GM12878 (cell line): ENCODE data around the gene HMSD. TPM values are rescaled to one million over a fixed set of nuclear protein-coding genes. Genes with fewer than 3 reads are reported as not detected.

Experiments
- BCL11A ChIP-seq: IDR thresholded peaks from 2 replicates; pipeline ENCODE4 v1.6.1; 2011; ENCODE audit warnings: low read depth, low read length
- CBFB ChIP-seq: IDR thresholded peaks from 2 replicates; pipeline ENCODE4 v1.6.1; 2016; ENCODE audit warnings: antibody characterized with exemption, low read depth
- CREB1 ChIP-seq: IDR thresholded peaks from 2 replicates; pipeline ENCODE4 v1.6.1; 2012; ENCODE audit warnings: low read depth, mild to moderate bottlenecking, inconsistent platforms
- CTCF ChIP-seq, 3 experiments: IDR thresholded peaks in 2 of 3; conservative IDR thresholded peaks in 1 of 3; 2 replicates each; pipeline ENCODE4 v1.5.1; 2011; ENCODE audit warnings: low read depth in 3 of 3, low read length in 3 of 3, mild to moderate bottlenecking in 3 of 3, control low read depth in 2 of 3, moderate library complexity in 2 of 3, inconsistent platforms in 1 of 3, mixed read lengths in 1 of 3; ENCODE audit not compliant: control insufficient read depth in 2 of 3, insufficient read depth in 1 of 3; ENCODE audit errors: extremely low read depth in 1 of 3
- EGR1 ChIP-seq, 2 experiments: IDR thresholded peaks; 1 replicate in 1 of 2; 2 replicates in 1 of 2; pipeline ENCODE4 v1.6.1; 2011 to 2012; ENCODE audit warnings: low read depth in 2 of 2, low read length in 2 of 2, borderline replicate concordance in 1 of 2, mild to moderate bottlenecking in 1 of 2, moderate library complexity in 1 of 2
- GATAD2B ChIP-seq: fragments of 450-650 bp; conservative IDR thresholded peaks from 2 replicates; pipeline ENCODE4 v1.6.1; 2017; ENCODE audit warnings: low read depth, mild to moderate bottlenecking, moderate library complexity
- HDGF ChIP-seq: fragments of 450-650 bp; IDR thresholded peaks from 2 replicates; pipeline ENCODE4 v1.6.1; 2016; ENCODE audit warnings: antibody characterized with exemption
- IRF3 ChIP-seq: fragments of 450-650 bp; IDR thresholded peaks from 2 replicates; pipeline ENCODE4 v1.6.1; 2014; ENCODE audit warnings: mild to moderate bottlenecking
- IRF4 ChIP-seq: IDR thresholded peaks from 2 replicates; pipeline ENCODE4 v1.6.1; 2011; ENCODE audit warnings: low read depth, low read length
- MEF2A ChIP-seq: IDR thresholded peaks from 2 replicates; pipeline ENCODE4 v1.6.1; 2011; ENCODE audit warnings: low read depth, mild to moderate bottlenecking, low read length, moderate library complexity; ENCODE audit not compliant: insufficient read depth
- MLLT1 ChIP-seq: fragments of 450-650 bp; IDR thresholded peaks from 2 replicates; pipeline ENCODE4 v1.6.1; 2016; ENCODE audit warnings: mild to moderate bottlenecking
- MYC ChIP-seq: IDR thresholded peaks from 2 replicates; pipeline ENCODE4 v1.6.1; 2011; ENCODE audit warnings: mild to moderate bottlenecking, low read length, moderate library complexity, inconsistent platforms; ENCODE audit not compliant: insufficient read depth, insufficient replicate concordance, insufficient read length, severe bottlenecking
- NR2C1 ChIP-seq: fragments of 450-650 bp; IDR thresholded peaks from 2 replicates; pipeline ENCODE4 v1.6.1; 2017; ENCODE audit warnings: antibody characterized with exemption, mild to moderate bottlenecking, moderate library complexity
- PML ChIP-seq: IDR thresholded peaks from 2 replicates; pipeline ENCODE4 v1.6.1; 2012; ENCODE audit warnings: low read length, inconsistent platforms
- RAD21 ChIP-seq: IDR thresholded peaks from 2 replicates; pipeline ENCODE4 v1.6.1; 2011; ENCODE audit warnings: mild to moderate bottlenecking, low read depth, low read length, moderate library complexity; ENCODE audit not compliant: insufficient read depth
- SIX5 ChIP-seq: IDR thresholded peaks from 2 replicates; pipeline ENCODE4 v1.6.1; 2011; ENCODE audit warnings: mild to moderate bottlenecking, low read depth, low read length, moderate library complexity; ENCODE audit not compliant: severe bottlenecking
- SMC3 ChIP-seq: IDR thresholded peaks from 2 replicates; pipeline ENCODE4 v1.6.1; 2011; ENCODE audit warnings: low read length, improper control_type of control experiment, borderline replicate concordance
- SPI1 ChIP-seq: IDR thresholded peaks from 2 replicates; pipeline ENCODE4 v1.6.1; 2011; ENCODE audit warnings: low read depth, mild to moderate bottlenecking, low read length, moderate library complexity, borderline replicate concordance; ENCODE audit not compliant: insufficient read depth
- TCF12 ChIP-seq: IDR thresholded peaks from 2 replicates; pipeline ENCODE4 v1.6.1; 2011; ENCODE audit warnings: low read depth, mild to moderate bottlenecking, low read length
- YY1 ChIP-seq: IDR thresholded peaks from 2 replicates; pipeline ENCODE4 v1.6.1; 2011; ENCODE audit warnings: low read depth, mild to moderate bottlenecking, low read length
- ZNF592 ChIP-seq: fragments of 450-650 bp; IDR thresholded peaks from 2 replicates; pipeline ENCODE4 v1.6.1; 2017; ENCODE audit warnings: mild to moderate bottlenecking, moderate library complexity
- polyA plus RNA-seq, 11 experiments: library from polyadenylated mRNA; depleted of rRNA in 4 of 11; unstranded in 6 of 11; stranded (reverse) in 5 of 11; fragments of >200 nt; fragmentation: Nextera tagmentation in 4 of 11; fragmentation: Illumina TruSeq in 1 of 11; extraction: Ambion mirVana in 4 of 11; extraction: Trizol in 1 of 11; gene quantifications; 1 replicate in 1 of 11; 2 replicates in 10 of 11; pipeline versions ENCODE4 v1.2.1 to v1.2.3, GENCODE V29; 2011 to 2016; ENCODE audit warnings: inconsistent platforms in 2 of 11, missing spikeins in 2 of 11, low read depth in 1 of 11
- total RNA-seq, 4 experiments: library from RNA; depleted of rRNA in 3 of 4; stranded (reverse); fragments of >200 nt in 3 of 4; fragmentation: Illumina TruSeq in 1 of 4; extraction: Trizol in 1 of 4; gene quantifications; 2 replicates each; pipeline versions ENCODE4 v1.2.1 to v1.2.3, GENCODE V29; 2013 to 2021

HMSD gene
- total and polyA plus RNA-seq, 10 of the 15 experiments (the other 5 are each of a cell fraction or from before 2014, with no cell fraction given): 11.7 to 83.9 (median 37.8) TPM

- 0 out of 3 replicates have a peak, but pooled peaks of 1 of the 2 experiments have one; percentile 10 for TF ChIP-seq EGR1 (IDR thresholded peaks at IDR 0.05; ENCODE audit: borderline replicate concordance in 1 of 2, low read depth in 2 of 2, low read length in 2 of 2)
- TF ChIP-seq YY1: peak; percentile 75
- peak; percentile 80 to 91 (median 83) for TF ChIP-seq CTCF (IDR thresholded peaks at IDR 0.05 in 2 of 3, conservative IDR thresholded peaks at IDR 0.05 in 1 of 3; ENCODE audit: control insufficient read depth in 2 of 3, extremely low read depth in 1 of 3, insufficient read depth in 1 of 3, low read depth in 3 of 3, low read length in 3 of 3)
- no peak for TF ChIP-seq MYC
- peak; percentile 48; the same call in 1 of the 2 replicates for TF ChIP-seq GATAD2B
- peak; percentile 22; the same call in 1 of the 2 replicates for TF ChIP-seq ZNF592
- TF ChIP-seq RAD21: peak; percentile 94
- TF ChIP-seq CBFB: peak; percentile 43; the same call in 1 of the 2 replicates
- no peak; the same call in 1 of the 2 replicates for TF ChIP-seq SPI1
- 0 out of 2 replicates have a peak, but pooled peaks have one; percentile 39 for TF ChIP-seq IRF4
- TF ChIP-seq IRF3: 0 out of 2 replicates have a peak, but pooled peaks have one; percentile 30
- TF ChIP-seq MLLT1: peak; percentile 57; the same call in 1 of the 2 replicates
- 0 out of 2 replicates have a peak, but pooled peaks have one; percentile 38 for TF ChIP-seq TCF12
- no peak for TF ChIP-seq NR2C1
- TF ChIP-seq PML: no peak
- no peak for TF ChIP-seq HDGF
- peak; percentile 87 for TF ChIP-seq SMC3
- peak; percentile 63 for TF ChIP-seq CREB1
- peak; percentile 39; the same call in 1 of the 2 replicates for TF ChIP-seq MEF2A
- TF ChIP-seq SIX5: no peak
- no peak for TF ChIP-seq BCL11A
Observed at GRCh38 chr18:63936156-63936931, 12.8 kb upstream of the HMSD start (continued).
